GM19240 (cell line): Measurements from ENCODE around the gene RHOH.

ENCODE experiments used
- DNase-seq: peaks from one replicate; pipeline ENCODE4 v3.0.0; 2011; ENCODE audit warnings: low spot score; ENCODE audit not compliant: insufficient read length

The RHOH gene

DNA sequence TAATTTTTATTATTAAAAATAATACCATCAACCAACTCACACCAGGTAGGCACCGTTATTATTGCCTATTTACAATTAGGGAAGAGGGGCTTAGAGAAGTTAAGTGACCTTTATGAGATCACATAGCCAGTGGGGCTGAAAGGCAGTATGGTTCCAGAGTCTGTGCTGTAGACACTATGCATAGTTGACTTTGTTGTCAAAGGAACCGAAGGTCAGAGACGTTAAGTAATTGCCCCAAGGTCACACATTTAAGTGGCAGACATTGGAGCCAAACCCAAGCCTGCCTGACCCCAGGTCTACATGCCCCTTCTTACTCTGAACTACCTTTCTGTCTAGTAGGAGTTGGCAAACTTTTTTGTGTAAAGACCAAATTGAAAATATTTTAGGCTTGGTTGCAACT is 36.4 kb downstream of the RHOH start:
- no peak for DNase-seq

DNA sequence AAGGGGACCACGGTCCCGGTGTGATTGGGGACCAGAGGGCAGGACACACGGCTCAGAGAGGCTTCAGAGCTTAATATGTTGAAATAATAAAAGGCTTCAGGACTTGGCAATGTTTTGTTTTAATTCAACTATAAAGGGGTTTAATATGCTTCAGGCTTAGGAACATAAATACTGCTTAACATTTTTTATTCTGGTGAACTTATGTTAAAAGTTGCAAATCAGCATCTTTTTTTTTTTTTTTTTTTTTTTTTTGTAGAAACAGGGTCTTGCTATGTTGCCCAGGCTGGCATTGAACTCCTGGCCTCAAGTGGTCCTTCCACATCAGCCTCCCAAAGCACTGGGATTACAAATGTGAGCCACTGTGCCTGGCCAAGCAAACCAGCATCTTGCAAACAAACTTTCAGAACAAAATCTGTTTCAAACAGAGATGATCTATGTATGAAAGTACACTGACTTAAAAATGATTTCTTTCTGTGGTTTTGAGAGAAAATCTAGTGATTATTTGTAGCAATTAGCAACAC is 37.7 kb downstream of the RHOH start:
- no peak for DNase-seq

DNA sequence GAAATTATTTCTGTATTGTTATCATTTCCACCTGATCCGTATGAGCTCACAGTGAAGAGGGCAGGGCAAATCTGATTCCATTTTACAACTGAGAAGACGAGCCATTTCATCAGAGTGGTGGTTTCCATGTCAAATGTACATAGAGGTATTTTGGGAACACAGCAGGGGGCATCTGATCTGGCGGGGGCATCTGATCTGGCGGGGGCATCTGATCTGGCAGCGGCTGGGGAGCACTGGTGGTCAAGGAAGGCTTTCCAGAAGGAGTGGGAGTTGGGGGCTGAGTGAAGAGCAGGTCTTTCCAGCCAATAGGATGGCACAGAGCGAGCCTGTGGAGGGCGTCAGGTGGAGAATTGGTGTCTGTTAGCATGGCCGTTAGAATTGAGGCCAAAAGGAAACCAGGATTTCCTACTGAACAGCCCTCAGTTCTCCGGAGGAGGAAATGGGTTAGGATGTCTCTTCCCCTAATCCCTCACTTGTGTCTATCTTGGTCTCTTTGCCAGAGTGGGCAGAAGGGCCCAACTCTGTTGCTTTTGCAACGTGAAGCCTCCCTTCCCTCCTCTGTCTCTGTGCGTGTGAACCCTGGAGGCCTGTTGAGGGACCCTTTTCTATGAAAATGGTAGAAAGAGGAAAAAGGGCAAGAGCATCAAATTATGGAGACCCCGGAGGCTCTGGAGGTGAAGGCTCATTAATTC is 41.3 kb downstream of the RHOH start:
- DNase-seq = no peak

DNA sequence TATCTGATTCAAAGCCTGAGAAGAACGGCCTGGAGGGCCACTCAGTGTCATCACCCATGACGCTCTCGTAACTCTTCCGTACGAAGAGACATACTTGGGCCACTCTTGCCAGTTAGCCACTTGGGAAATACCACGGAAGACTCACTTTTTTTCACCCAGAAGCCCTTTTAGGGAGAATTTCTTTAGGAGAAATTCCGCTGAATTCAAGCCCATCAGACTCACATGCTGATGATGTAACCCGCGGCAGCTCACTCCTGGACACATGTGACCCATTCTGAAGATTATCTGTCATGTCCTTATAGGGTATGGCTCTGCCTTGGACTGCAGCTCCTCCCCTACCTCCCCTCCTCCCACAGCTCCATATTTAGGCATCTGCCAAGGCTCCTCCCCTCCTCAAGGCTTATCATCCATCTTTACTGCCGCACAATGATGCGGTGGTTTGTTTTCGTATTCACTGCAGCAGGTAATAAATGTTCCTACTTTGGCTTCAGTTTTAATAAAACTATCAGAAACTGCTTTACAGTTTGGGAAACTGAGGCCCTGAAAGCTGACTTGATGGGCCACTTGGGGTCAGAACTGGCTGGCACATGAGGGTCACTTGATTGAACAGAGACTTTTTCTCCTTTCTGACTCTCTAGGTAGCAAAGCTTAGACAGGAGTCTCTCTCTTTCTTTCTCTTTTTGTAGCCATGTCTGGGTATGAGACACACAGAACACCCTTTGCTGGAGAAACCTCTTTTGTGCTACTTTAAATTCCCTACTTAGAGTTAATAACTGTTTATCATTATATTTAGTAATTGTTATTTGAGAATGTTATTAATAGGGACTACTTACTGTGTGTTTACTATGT is 42.1 kb downstream of the RHOH start:
- no peak for DNase-seq

DNA sequence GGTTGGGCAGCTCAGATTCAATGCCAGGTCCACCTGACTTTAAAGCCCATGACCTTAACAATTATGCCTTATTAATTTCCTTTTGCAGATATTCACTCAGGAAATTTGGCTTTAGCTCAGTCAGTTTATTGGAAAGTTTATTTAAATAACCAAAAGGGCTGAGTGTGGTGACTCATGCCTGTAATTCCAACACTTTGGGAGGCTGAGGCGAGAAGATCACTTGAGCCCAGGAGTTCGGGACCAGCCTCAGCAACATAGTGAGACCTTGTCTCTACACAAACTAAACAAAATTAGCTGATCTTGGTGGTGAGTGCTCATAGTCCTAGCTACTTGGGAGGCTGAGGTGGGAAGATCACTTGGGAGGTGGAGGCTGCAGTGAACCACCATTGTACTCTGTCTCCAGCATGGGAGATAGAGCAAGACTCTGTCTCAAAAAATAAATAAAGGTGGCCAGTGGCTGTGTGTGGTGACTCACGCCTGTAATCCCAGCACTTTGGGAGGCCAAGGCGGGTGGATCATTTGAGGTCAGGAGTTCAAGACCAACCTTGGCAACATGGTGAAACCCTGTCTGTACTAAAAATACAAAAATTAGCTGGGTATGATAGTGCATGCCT is 43.3 kb downstream of the RHOH start:
- no peak for DNase-seq

GRCh38 chr4:40241026-40241425 is 44.2 kb downstream of the RHOH start:
- no peak for DNase-seq

GRCh38 chr4:40241941-40242340 is 45.1 kb downstream of the RHOH start:
- DNase-seq = no peak

DNA sequence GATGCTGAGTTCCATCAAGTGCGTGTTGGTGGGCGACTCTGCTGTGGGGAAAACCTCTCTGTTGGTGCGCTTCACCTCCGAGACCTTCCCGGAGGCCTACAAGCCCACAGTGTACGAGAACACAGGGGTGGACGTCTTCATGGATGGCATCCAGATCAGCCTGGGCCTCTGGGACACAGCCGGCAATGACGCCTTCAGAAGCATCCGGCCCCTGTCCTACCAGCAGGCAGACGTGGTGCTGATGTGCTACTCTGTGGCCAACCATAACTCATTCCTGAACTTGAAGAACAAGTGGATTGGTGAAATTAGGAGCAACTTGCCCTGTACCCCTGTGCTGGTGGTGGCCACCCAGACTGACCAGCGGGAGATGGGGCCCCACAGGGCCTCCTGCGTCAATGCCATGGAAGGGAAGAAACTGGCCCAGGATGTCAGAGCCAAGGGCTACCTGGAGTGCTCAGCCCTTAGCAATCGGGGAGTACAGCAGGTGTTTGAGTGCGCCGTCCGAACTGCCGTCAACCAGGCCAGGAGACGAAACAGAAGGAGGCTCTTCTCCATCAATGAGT is 46.6 kb downstream of the RHOH start:
- no peak for DNase-seq

- no peak for DNase-seq
Observed at GRCh38 chr4:40244606-40245005, 47.8 kb downstream of the RHOH start.

DNA sequence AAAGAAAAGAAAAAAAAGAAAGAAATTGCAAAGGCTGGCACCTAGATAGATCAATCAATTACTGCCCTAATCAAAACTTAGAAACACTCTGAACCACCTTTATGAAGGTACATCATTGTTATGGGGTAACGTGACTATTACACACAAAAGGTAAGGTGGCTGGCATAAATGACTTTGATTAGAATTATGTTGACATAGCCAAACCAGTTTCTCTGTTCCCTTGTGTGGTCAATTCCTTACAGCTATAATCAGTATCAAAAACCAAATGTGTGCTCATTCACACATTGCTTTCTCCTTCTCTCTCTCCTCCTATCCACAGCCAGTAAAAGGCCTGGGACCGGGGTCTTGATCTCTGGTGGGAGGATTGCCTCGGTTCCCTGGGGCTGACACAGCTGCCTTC is 48.7 kb downstream of the RHOH start:
- no peak for DNase-seq

DNA sequence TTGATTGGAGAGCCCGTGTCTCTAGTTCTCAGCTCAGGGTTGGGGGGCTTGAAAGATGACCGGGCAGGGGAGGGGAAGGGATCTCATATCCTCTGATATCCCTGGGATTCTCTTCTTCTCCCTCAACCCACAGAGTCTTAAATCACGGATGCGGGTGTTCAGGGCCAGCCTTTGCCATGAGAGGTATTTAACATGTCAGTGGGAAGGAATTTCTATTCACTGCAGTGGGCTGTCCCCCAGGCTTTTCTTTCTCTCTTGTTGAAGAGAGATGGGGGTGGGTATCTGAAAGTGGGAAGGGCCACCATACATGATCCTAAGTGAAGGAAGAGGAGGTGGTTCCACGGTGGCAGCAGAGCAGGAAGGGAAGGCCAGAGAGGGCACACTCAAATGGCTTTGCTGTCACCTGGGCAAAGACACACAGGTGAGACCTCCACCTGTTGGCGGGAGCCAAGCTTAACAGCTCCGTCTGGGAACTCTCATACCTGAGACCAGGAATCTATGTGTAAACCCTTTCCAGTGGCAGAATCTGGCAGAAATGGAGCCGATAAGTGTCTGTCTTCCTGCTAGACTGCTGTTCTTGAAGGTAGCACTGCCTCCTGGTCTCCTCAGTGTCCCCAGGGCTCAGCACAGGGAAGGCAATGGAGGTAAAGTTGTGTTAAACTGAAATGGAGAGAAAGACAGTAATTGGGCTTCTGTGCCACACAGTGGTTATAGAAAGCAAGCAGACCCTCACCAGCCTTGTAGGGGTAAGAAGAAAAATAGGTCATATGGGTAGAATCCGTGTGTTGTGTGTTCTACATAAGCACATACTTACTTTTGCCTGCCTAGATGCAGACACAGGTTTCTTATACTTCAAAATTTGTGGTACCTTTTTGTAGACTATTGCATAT is 49.4 kb downstream of the RHOH start:
- no peak for DNase-seq

DNA sequence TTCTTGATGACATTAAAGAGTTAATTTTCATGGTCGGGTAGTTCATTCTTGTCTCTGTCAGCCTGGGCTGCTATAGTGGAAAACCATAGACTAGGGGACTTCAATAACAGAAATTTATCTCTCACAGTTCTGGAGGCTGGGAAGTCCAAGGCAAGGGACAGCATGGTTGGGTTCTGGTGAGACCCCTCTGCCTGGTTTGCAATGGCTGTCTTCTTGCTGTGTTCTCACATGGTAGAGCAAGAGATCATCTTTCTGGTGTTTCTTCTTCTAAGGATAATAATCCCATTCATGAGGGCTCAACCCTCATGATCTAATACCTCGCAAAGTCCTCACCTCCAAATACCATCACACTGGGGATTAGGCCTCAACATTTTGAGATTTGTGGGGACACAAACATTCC is 50.1 kb downstream of the RHOH start:
- DNase-seq = no peak

DNA sequence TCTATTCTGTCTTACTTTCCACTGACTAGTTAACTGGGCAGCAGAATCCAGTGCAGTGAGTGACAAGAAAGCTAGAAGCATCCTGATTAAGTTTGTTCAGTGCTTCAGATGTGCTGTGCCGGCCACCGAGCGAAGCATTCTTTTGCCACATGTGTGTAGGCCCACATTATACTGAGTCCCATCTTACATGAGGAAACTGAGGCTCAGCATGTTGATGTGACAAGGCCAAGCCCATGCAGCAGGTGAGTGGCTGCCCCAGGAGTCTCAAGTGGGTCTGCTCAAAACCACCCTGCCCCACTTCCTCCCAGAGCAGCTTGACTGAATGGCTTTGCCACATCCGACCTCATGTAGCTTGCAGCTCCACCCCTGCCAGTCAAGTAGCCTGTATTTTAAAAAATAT is 50.5 kb downstream of the RHOH start:
- DNase-seq = no peak

DNA sequence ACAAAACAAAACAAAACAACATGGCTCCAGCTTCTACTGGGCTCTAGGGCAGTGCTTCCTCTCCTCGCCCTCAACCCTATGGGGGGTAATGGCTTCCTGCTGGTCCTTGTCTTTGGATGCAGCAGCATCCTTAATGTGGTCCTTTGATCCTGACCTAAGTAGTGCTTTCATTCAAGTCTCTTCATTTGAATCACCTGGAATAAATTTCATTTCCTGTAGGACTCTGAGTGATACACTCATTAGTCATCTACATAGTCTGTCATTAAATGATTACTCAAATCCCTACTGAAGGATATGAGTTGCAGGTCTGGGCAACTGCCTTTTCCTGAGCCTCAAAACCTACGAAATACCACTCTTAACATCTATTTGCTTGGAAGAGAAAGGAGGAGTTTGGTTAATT is 54.5 kb downstream of the RHOH start:
- DNase-seq = no peak

- DNase-seq = no peak
Observed at GRCh38 chr4:40253906-40254305, 57.1 kb downstream of the RHOH start.

DNA sequence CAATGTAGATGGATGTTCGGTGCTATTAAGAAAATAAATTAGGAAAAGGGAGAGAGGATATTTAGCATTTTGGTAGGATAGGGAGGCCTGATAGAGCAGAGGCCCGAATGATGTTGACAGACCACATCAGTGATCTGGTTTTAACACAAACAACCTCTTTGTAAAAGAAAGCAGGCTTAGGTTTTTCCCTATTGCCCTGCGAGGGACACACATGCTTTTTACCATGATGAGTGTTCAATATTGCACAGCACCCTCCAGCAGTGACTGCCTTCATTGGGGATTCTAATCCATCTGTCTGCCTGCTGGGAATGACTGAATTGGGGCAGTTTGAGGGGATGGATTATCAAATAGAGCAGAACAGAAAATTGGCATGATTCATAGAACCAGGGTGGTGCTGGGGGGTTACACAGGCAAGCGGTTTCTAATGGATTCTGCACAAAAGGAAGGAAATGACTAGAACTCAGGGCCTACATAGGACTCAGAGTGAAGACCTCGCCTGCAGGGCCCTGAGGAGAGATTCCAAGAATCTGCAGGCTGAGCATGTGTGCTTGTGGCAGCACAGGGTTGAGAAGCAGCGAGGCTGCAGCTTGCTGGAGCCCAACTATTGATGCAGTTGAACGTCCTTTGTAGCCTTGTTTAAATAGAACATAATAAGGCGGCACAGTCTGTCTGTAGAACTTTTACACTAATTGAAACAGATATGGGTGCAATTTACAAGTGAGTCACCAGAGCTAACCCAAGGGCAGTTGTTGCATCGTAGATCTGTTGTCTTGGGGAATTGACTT is 58.0 kb downstream of the RHOH start:
- no peak for DNase-seq

DNA sequence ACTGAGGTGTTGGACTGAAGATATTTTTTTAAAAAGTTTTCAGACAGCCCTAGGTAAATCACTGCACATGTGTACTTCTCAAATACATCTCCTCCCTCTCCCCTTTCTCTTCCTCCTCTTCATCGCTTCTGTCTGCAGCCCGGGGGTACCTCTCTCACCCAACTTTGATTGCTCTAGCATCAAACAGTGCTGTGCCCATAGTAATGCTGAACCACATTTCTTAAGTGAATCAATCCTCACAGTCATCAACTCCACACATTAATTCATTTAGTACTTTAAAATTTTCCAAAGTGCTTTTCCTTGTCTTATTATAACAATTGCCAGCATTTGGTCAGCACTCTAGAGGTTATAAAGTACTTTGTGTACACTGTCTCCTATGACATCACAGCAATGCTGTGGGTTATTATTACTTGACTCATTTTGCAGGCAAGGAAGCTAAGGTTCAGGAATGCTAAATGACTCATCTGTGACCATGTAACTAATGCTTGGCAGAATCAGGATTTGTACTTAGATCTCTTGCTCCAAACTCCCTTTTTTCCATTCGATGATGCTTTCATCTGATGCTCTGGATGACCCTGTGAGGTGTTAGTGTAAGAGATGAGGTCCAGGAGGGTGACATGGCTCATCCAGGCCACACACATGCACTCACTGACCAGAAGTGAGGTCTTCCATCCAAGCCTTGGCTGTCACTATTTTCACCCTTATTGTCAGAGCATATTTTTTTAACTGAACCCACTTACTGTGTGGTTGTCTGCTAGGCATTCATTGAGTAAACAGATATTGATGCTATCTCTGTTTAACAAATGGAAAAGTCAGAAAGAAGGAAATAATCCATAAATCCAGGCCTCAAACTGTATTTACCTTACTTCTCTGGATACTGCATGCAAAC is 58.8 kb downstream of the RHOH start:
- DNase-seq = no peak

DNA sequence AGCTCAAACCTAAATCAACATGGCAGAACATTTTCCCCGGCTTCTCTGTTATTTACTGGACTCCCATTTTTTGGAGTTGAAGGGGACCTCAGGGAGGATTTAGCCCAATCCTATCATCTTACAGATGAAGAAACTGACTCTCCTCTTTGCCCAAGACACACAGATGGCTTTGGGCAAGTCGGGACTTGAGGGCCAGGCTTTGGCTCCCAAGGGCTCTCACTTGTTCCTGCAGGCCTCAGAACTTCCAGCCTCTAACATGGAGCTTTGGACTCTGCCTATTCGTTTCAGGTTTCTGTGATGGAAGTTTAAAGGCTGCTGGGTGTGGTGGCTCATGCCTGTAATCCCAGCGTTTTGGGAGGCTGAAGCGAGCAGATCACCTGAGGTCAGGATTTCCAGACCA is 59.5 kb downstream of the RHOH start:
- no peak for DNase-seq

DNA sequence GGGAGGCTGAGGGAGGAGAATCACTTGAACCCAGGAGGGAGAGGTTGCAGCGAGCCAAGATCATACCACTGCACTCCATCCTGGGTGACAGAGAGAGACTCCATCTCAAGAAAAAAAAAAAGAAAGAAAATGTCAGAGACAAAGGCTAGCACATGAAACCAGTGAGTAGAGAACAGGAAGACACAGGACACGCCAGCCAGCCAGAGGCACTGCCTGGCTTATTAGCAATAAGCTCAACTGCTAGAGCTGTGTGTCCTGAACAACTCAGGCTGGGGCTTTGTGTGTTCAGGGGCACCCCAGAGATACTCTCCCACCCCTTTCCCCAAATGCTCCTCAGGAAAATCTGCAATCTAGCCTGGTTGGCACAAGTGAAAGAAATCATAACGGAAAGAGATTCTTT is 60.0 kb downstream of the RHOH start:
- DNase-seq = no peak
